Dermis blood vessel endothelial cell (primary cell): Measurements from ENCODE around the gene FMN2. TPM values are rescaled to one million over a fixed set of nuclear protein-coding genes. Genes with fewer than 3 reads are reported as not detected.

Source experiments
- DNase-seq: peaks from one replicate; pipeline ENCODE4 v3.0.0; 2010
- total RNA-seq: library from RNA; depleted of rRNA; stranded (reverse); fragments of >200 nt; gene quantifications from 2 replicates; pipeline ENCODE4 v1.2.3, GENCODE V29; 2014

The FMN2 gene
- total RNA-seq, 1 donor from 2014 or later: 1.5 TPM

DNA sequence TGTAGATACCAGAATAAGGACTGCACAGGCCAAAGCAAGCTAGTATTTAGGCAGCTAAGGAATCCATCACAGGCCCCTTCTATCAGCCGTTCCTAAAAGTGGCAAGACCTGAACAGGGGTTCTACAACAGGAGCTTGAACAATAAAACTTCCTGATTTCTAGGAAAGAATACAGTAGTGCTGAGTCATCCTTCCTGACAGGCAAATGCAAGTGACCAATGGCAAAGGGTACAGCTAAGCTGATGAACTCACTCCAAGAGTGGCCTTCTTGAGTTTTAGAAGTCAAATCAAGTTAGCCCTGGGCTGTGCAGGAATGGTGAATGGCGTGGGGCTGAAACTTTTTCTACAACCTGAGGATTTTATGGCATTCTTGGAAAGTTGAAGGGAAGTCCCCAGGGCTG is 407.3 kb downstream of the FMN2 start:
- DNase-seq: no peak

DNA sequence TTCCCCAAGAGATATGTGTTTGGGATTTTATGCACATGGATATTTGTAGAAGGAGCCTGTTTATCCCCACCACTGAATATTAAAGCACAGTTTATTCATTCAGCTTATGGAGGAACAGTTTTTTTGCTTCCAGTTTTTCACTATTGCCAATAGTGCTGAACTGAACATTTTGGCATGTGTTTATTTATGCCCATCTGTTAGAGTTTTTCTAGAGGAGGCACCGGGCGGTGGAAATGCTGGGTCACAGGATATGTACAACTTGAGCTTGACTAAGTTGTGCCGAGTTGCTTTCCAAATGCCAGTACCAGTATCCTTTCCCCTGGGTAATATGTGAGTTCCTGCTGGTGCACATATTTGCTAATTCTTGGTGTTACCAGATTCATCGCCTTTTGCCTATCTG is 409.0 kb downstream of the FMN2 start:
- no peak for DNase-seq

DNA sequence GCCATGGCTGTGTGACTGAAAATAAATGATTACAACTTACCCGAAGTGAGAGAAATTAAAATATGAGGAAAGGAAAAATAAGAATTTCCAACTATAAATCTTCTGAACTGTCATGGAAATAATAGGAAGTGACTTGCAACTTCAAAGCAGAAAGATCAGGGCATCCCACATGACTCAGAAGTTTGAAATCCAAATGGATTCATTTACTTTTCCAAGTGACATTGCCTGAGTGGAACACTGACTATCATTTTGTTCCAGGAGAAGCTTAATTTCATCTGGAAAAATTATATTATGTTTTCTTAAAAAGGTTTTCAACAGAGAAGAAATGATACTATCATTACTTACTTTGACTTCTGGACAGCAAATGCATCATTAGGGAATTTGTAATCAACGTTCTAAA is 409.4 kb downstream of the FMN2 start:
- DNase-seq: no peak

DNA sequence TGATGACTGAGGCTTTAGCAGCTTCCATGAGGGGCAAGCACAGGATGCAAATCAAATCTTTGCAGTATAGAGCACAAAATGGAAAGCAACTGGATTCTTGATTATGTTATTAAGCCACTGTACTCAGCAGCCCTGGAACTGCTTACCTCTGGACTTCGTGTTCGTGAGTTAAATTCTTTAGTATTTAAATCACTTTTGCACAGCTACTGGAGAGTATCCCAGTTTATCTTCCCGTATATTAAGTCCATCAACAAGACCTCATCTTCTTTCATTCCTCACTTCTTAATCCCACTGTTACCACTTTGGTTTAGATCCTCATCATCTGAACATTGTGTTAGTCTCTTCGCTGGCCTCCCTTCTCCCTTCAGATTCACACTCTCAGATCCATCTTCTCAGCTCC is 411.4 kb downstream of the FMN2 start:
- no peak for DNase-seq

DNA sequence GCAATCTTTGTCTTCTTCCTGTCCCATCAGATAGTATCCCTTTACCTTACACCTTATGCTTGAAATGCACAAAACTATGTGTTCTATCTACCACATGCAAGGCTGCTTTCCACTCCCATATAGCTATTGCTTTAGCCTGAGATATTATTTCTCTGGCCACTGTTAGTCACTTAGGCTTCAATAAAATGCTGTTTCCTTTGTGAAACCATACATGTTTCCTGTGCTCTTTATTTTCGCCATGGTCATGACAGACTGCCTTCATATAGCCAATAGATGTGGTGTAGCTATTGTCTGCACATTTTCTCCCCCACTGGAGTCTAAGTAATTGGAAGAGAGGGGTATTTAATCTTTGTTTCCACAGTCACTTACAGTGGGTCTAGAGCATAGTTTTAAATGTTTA is 411.9 kb downstream of the FMN2 start:
- DNase-seq: no peak

GRCh38 chr1:240506176-240506575 is 414.5 kb downstream of the FMN2 start:
- no peak for DNase-seq

DNA sequence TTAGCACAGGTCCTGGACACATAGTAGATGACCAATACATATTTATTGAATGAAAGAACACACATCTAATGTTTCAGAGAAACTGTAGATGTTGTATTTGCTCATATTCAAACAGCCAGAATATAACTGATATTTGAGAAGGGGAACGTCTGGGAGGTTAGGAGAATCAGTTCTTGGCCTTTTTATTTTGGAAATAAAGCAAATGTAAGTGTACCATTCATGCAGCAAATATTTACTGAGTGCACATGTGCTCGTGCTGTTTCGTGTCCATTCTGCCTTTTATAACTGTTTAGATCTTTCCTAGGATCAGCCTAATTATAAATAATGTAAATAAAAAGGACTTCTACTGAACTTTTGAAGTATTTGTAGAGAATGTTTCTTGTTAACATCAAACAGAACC is 416.5 kb downstream of the FMN2 start:
- DNase-seq: no peak

DNA sequence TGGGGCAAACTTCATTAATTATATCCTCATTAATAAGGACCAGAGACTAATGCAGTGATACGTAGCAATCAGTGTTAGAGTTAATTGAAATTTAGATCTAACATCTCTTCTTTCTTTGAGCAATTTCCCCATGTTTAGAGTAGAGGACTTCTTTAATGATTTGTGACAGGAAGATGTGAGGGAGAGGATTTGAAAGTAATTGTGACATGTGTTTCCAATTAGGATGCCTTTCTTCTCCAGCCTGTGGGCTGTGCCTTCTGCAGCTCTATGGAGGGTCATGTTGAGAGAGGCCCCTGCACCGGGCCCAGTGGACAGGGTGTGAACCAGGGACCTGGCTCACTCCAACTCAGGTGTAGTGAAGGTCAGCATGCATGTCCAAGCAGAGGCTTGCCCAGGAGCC is 417.3 kb downstream of the FMN2 start:
- DNase-seq: no peak

DNA sequence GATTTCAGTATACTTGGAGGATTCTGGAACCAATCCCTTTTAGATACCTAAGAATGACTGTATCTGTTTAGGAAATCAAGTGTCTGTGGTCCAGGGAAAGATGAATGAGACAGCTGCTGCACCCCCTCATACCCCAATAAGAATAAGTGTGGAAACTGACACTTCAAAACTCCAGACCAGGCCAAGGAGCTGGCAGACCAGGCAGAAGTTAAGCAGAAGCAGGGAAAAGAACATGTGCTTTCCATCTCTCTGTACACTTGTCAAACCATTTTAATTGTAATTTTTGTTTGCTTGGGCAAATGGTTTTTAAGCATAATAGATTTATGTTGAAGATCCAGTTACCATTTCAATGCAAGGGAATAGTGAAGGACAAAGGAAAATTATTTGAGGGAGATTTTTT is 420.1 kb downstream of the FMN2 start:
- DNase-seq: no peak

DNA sequence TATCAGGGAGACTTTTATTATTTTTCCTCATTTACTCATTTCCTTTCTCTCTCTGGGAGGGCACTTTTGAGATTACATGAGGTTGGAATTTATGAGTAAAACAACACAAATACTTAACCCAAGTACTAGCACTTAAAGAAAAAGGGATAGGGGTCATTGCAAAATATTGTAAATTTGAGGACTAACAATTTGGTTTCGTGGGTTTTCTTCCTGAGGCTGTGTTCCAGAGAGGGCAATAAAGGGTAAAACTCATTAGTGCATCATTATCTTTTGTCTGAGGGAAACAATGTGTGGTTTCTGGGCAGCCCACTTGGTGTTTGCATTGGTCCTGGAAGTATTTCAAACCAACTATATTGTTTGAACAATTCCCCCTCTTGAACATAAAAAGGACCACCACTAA is 423.8 kb downstream of the FMN2 start:
- DNase-seq: no peak

- no peak for DNase-seq
Measured at GRCh38 chr1:240516069-240516468, 424.4 kb downstream of the FMN2 start.

DNA sequence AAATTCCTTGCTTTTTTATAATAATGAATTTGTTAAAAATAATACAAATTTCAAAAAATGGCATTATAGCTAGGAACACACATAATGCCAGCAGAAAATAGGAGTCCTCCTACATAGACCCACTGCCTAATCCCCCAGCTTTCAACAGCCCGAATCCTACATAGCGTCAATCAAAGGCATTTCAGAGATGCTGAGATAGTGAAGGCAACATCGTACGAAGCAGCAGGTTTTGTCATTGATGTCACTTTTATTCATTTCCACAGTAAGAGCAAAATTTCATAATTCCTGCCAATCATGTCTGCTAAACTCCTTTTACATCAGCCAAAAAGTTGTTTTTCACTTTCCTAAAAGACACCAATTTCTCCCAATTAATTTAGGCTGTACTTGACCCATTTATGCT is 426.2 kb downstream of the FMN2 start:
- DNase-seq: no peak

- DNase-seq: no peak
Measured at GRCh38 chr1:240522122-240522822, 430.6 kb downstream of the FMN2 start.

- DNase-seq: no peak
Measured at GRCh38 chr1:240524356-240525069, 432.8 kb downstream of the FMN2 start.
